ENCODE measurements around the gene MRPL39.

DNA sequence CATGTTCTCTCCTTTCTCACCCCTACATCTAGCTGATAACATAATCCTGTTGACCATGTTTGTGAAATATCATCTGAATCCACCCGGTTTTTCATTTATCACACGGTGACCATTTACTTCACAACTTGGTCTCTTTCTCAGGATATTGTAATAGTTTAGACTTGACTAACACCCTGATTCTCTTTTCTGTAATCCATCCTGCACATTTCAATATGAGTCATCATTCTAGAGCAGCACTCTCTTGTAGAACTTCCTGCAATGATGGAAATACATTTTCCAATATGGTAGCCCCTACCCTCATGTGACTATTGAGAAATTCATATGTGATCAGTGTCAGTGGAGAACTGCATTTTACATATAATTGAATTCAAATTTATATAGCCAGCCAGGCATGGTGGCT lies 29.4 kb upstream of the MRPL39 start:
- TF ChIP-seq, protein P1, sequence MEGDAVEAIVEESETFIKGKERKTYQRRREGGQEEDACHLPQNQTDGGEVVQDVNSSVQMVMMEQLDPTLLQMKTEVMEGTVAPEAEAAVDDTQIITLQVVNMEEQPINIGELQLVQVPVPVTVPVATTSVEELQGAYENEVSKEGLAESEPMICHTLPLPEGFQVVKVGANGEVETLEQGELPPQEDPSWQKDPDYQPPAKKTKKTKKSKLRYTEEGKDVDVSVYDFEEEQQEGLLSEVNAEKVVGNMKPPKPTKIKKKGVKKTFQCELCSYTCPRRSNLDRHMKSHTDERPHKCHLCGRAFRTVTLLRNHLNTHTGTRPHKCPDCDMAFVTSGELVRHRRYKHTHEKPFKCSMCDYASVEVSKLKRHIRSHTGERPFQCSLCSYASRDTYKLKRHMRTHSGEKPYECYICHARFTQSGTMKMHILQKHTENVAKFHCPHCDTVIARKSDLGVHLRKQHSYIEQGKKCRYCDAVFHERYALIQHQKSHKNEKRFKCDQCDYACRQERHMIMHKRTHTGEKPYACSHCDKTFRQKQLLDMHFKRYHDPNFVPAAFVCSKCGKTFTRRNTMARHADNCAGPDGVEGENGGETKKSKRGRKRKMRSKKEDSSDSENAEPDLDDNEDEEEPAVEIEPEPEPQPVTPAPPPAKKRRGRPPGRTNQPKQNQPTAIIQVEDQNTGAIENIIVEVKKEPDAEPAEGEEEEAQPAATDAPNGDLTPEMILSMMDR (conservative IDR thresholded peaks at IDR 0.05; ENCODE audit: low read length): no peak
- TF ChIP-seq EZH2phosphoT487 (IDR thresholded peaks at IDR 0.05; ENCODE audit: borderline replicate concordance, low read depth, low read length): no peak

Data from OCI-LY7 (cell line).